K562 (cell line): ENCODE data around the gene PTCH1. TPM values are rescaled to one million over a fixed set of nuclear protein-coding genes. Genes with fewer than 3 reads are reported as not detected.

Experiments used
- ATAC-seq: fragments of 200-7000 bp; cut with Tn5 transposase; 3 replicates; pipeline ENCODE4 v1.9.1; 2020; ENCODE audit warnings: moderate library complexity
- BruUV-seq: library from RNA; stranded (reverse); fragments of 400-500 nt; replicated peaks from 2 replicates; lab custom pipeline; 2021; lab: Mats Ljungman, UMichigan
- CTCF ChIA-PET: fragments of 300-600 bp; formaldehyde crosslinking; extraction: SDS; loops from one replicate; lab custom pipeline; 2021; ENCODE audit warnings: low intra/inter-chr PET ratio; lab: Yijun Ruan, JAX
- POLR2A ChIA-PET: fragments of 300-600, 350-650 bp; sonication (Branson Sonifier 250); formaldehyde crosslinking; extraction: SDS; loops from one replicate; lab custom pipeline; 2021; ENCODE audit warnings: antibody characterized with exemption, inconsistent platforms; lab: Yijun Ruan, JAX
- DNase-seq, 4 experiments: peaks; one replicate each; pipeline versions ENCODE4 v3.0.0 to v3.0.0-alpha.2; 2011 to 2018; ENCODE audit warnings: low spot score in 3 of 4, mixed read lengths in 3 of 4; ENCODE audit errors: extremely low read depth in 1 of 4
- FAIRE-seq: peaks from 2 replicates; lab custom pipeline; 2011; peaks lifted over from hg19 to GRCh38; lab: Jason Lieb, UNC
- H2AFZ ChIP-seq: 2 replicates; pipeline ENCODE4 v1.6.0; 2011; ENCODE audit warnings: low read depth, low read length, control low read depth, inconsistent platforms
- H3K27ac ChIP-seq: fragments of 200-600 bp; 3 replicates; pipeline ENCODE4 v1.8.0; 2011; ENCODE audit warnings: low read depth, mild to moderate bottlenecking, control low read depth, inconsistent platforms, low read length, moderate library complexity, mixed read lengths; ENCODE audit errors: extremely low read depth
- H3K27me3 ChIP-seq, 2 experiments: fragments of 300-600 bp in 1 of 2; 2 replicates in 1 of 2; 3 replicates in 1 of 2; pipeline versions ENCODE4 v1.6.0 to v1.8.0; 2011; ENCODE audit warnings: inconsistent platforms in 2 of 2, low read length in 2 of 2, mild to moderate bottlenecking in 1 of 2, mixed read lengths in 1 of 2, moderate library complexity in 1 of 2; ENCODE audit not compliant: control insufficient read depth in 2 of 2, insufficient read depth in 2 of 2
- H3K36me3 ChIP-seq: fragments of 300-600 bp; 3 replicates; pipeline ENCODE4 v1.8.0; 2011; ENCODE audit warnings: mild to moderate bottlenecking, low read length, inconsistent platforms; ENCODE audit not compliant: control insufficient read depth, insufficient read depth
- H3K4me1 ChIP-seq, 2 experiments: fragments of 200-600 bp in 1 of 2; replicated peaks in 1 of 2; 2 replicates in 1 of 2; 3 replicates in 1 of 2; pipeline versions ENCODE4 v1.5.1 to v1.8.0; 2011; ENCODE audit warnings: inconsistent platforms in 2 of 2, low read length in 2 of 2, mild to moderate bottlenecking in 1 of 2, mixed read lengths in 1 of 2, moderate library complexity in 1 of 2; ENCODE audit not compliant: control insufficient read depth in 2 of 2, insufficient read depth in 2 of 2
- H3K4me2 ChIP-seq: 2 replicates; pipeline ENCODE4 v1.6.1; 2011; ENCODE audit warnings: low read length, control low read depth, inconsistent platforms, mixed read lengths; ENCODE audit not compliant: insufficient read depth
- H3K4me3 ChIP-seq: fragments of 200-600 bp; sonication (generic), shearing (Covaris generic); 2 replicates; pipeline ENCODE4 v1.5.1; 2016; ENCODE audit warnings: control low read depth, inconsistent platforms
- H3K79me2 ChIP-seq: fragments of 200-600 bp; 3 replicates; pipeline ENCODE4 v1.8.0; 2011; ENCODE audit warnings: low read length, inconsistent platforms; ENCODE audit not compliant: control insufficient read depth, insufficient read depth
- H3K9ac ChIP-seq, 2 experiments: 2 replicates each; pipeline versions ENCODE4 v1.6.0 to v1.6.1; 2011; ENCODE audit warnings: low read depth in 2 of 2, low read length in 2 of 2, control low read depth in 1 of 2, inconsistent platforms in 1 of 2, mild to moderate bottlenecking in 1 of 2, mixed read lengths in 1 of 2; ENCODE audit not compliant: insufficient read depth in 1 of 2
- H3K9me1 ChIP-seq: one replicate; pipeline ENCODE4 v1.6.0; 2011; ENCODE audit warnings: inconsistent platforms, mild to moderate bottlenecking, low read length, moderate library complexity; ENCODE audit not compliant: control insufficient read depth, insufficient read depth
- H3K9me3 ChIP-seq: replicated peaks from 2 replicates; pipeline ENCODE4 v1.5.1; 2011; ENCODE audit warnings: low read depth, low read length, inconsistent platforms; ENCODE audit not compliant: control insufficient read depth, insufficient read depth
- H4K20me1 ChIP-seq: replicated peaks from 2 replicates; pipeline ENCODE4 v1.6.1; 2011; ENCODE audit warnings: low read length, inconsistent platforms, mixed read lengths; ENCODE audit not compliant: control insufficient read depth, insufficient read depth
- CBFA2T2 ChIP-seq: fragments of 450-650 bp; conservative IDR thresholded peaks from 2 replicates; pipeline ENCODE4 v1.6.1; 2017; ENCODE audit warnings: mild to moderate bottlenecking
- CCAR2 ChIP-seq: fragments of 200-400 bp; formaldehyde crosslinking; IDR thresholded peaks from 2 replicates; pipeline ENCODE4 v1.6.1; 2017; ENCODE audit warnings: mild to moderate bottlenecking, low read depth, low read length
- DPF2 ChIP-seq: fragments of 450-650 bp; IDR thresholded peaks from 2 replicates; pipeline ENCODE4 v1.6.1; 2016
- HOXB6 ChIP-seq: fragments of 250-450 bp; sonication (Bioruptor Pico); IDR thresholded peaks from 2 replicates; pipeline ENCODE4 v1.5.1; 2022; ENCODE audit warnings: mild to moderate bottlenecking, borderline replicate concordance
- KAT7 ChIP-seq: sonication (generic); formaldehyde crosslinking; IDR thresholded peaks from 2 replicates; pipeline ENCODE4 v1.8.0; 2022; ENCODE audit warnings: missing genetic modification reagents, mild to moderate bottlenecking, borderline replicate concordance
- MECOM ChIP-seq: fragments of 250-450 bp; sonication (Bioruptor Pico); IDR thresholded peaks from 2 replicates; pipeline ENCODE4 v1.8.0; 2022; ENCODE audit warnings: inconsistent platforms
- NFE2L1 ChIP-seq: fragments of 450-650 bp; IDR thresholded peaks from 2 replicates; pipeline ENCODE4 v1.6.1; 2016; ENCODE audit warnings: missing genetic modification characterization, low read depth, mild to moderate bottlenecking, missing compliant biosample characterization, moderate library complexity, borderline replicate concordance
- PTTG1 ChIP-seq: fragments of 450-650 bp; IDR thresholded peaks from 2 replicates; pipeline ENCODE4 v1.6.1; 2016; ENCODE audit warnings: low read depth, mild to moderate bottlenecking, missing genetic modification characterization, missing compliant biosample characterization
- ZKSCAN1 ChIP-seq: fragments of 150-350 bp; IDR thresholded peaks from 2 replicates; pipeline ENCODE4 v1.6.1; 2016; ENCODE audit warnings: low read depth, low read length
- ZNF133 ChIP-seq: fragments of 250-450 bp; sonication (Bioruptor Pico); IDR thresholded peaks from 2 replicates; pipeline ENCODE4 v1.4.0; 2020; ENCODE audit warnings: mild to moderate bottlenecking
- ZNF551 ChIP-seq: fragments of 250-450 bp; sonication (Bioruptor Pico); IDR thresholded peaks from 2 replicates; pipeline ENCODE4 v1.5.0; 2021; ENCODE audit warnings: mild to moderate bottlenecking, moderate library complexity
- ZNF707 ChIP-seq: fragments of 250-450 bp; sonication (Bioruptor Pico); conservative IDR thresholded peaks from 2 replicates; pipeline ENCODE4 v1.8.0; 2022; ENCODE audit warnings: inconsistent platforms, mild to moderate bottlenecking, moderate library complexity
- ZNF77 ChIP-seq: fragments of 250-450 bp; sonication (Bioruptor Pico); IDR thresholded peaks from 2 replicates; pipeline ENCODE4 v1.5.0; 2020
- WGBS: fragments of 100-300 bp; shearing (Covaris generic); methylation state at CpG from one replicate; pipeline ENCODE4 v1.1.6; 2016; ENCODE audit warnings: low coverage, mixed read lengths; ENCODE audit not compliant: insufficient coverage; ENCODE audit errors: missing lambda C conversion rate; 5-methylcytosine and 5-hydroxymethylcytosine counted together
- in situ Hi-C: fragments of 300-500 bp; cut with MboI; formaldehyde crosslinking; loops from 4 replicates; pipeline ENCODE4 v1.15.0; 2018; ENCODE audit warnings: inconsistent platforms, mixed read lengths
- intact Hi-C: fragments of 100-400 bp; cut with micrococcal nuclease; formaldehyde crosslinking; loops from 2 replicates; pipeline ENCODE4 v1.14.2; 2022
- polyA plus RNA-seq, 8 experiments: library from polyadenylated mRNA; depleted of rRNA in 4 of 8; stranded (reverse) in 5 of 8; unstranded in 3 of 8; fragments of >200 nt; fragmentation: Nextera tagmentation in 2 of 8; fragmentation: Illumina TruSeq in 1 of 8; extraction: Ambion mirVana in 2 of 8; extraction: Trizol in 1 of 8; gene quantifications; 2 replicates each; pipeline versions ENCODE4 v1.2.1 to v1.2.3, GENCODE V29; 2011 to 2014; ENCODE audit warnings: inconsistent platforms in 1 of 8, missing spikeins in 1 of 8
- total RNA-seq, 7 experiments: library from RNA; depleted of rRNA in 6 of 7; stranded (reverse); fragments of >200 nt in 6 of 7; fragmentation: Illumina TruSeq in 2 of 7; extraction: Trizol in 2 of 7; gene quantifications; 2 replicates each; pipeline versions ENCODE4 v1.2.1 to v1.2.3, GENCODE V29; 2011 to 2021; ENCODE audit warnings: low replicate concordance in 1 of 7
- TF ChIP-seq, protein P1 (sequence below): sonication (generic); formaldehyde crosslinking; IDR thresholded peaks from 2 replicates; pipeline ENCODE4 v1.8.1; 2023; ENCODE audit warnings: mild to moderate bottlenecking, missing genetic modification reagents
- TF ChIP-seq, protein P2 (sequence below): fragments of 250-450 bp; sonication (Bioruptor Pico); IDR thresholded peaks from 2 replicates; pipeline ENCODE4 v1.8.0; 2021; ENCODE audit warnings: moderate library complexity, mild to moderate bottlenecking, inconsistent platforms
- TF ChIP-seq, protein P3 (sequence below): sonication (generic); formaldehyde crosslinking; IDR thresholded peaks from 2 replicates; pipeline ENCODE4 v1.8.0; 2022; ENCODE audit warnings: mild to moderate bottlenecking, missing genetic modification reagents

Gene PTCH1
- total and polyA plus RNA-seq, 9 of the 15 experiments (the other 6 are each of a cell fraction or from before 2014, with no cell fraction given), result 0.70 to 9.9 (median 3.8) TPM

DNA sequence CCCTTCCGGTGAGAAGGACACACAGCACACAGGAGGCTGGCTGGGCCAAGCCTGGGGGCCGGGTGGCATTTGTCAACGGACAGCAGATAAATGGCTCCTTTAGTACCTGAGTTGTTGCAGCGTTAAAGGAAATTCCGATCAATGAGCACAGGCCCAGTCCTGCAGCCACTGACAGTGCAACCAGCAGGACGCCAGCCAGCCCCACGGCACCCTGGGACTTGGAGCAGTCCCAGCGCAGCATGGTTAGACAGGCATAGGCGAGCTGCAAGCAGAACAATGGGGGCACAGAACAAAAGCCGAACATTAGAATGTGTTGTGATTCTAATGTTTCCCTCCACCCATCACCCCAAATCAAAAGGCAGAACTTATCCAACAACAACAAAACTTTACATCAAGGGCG lies 39.3 kb downstream of the PTCH1 start:
- ATAC-seq, result no peak
- no peaks in the 10 kb centered on the region for H3K9me3 ChIP-seq
- intact Hi-C loops, result no loop called here
- in situ Hi-C loops, result no loop called here
- CTCF ChIA-PET, result no interaction called here
- H3K79me2 ChIP-seq, result no peaks in the 10 kb centered on the region
- no peaks in the 10 kb centered on the region for H3K4me1 ChIP-seq
- DNase-seq, result no peak
- BruUV-seq, result no TSS peak
- TF ChIP-seq NFE2L1 (tag), result no peak
- no peak for TF ChIP-seq ZKSCAN1
- no peak for TF ChIP-seq ZNF551
- no peak for TF ChIP-seq PTTG1 (tag)
- TF ChIP-seq ZNF707 (CRISPR knock-in tag), result no peak
- no peak for TF ChIP-seq ZNF133
- no peak for TF ChIP-seq DPF2
- TF ChIP-seq, protein P1, sequence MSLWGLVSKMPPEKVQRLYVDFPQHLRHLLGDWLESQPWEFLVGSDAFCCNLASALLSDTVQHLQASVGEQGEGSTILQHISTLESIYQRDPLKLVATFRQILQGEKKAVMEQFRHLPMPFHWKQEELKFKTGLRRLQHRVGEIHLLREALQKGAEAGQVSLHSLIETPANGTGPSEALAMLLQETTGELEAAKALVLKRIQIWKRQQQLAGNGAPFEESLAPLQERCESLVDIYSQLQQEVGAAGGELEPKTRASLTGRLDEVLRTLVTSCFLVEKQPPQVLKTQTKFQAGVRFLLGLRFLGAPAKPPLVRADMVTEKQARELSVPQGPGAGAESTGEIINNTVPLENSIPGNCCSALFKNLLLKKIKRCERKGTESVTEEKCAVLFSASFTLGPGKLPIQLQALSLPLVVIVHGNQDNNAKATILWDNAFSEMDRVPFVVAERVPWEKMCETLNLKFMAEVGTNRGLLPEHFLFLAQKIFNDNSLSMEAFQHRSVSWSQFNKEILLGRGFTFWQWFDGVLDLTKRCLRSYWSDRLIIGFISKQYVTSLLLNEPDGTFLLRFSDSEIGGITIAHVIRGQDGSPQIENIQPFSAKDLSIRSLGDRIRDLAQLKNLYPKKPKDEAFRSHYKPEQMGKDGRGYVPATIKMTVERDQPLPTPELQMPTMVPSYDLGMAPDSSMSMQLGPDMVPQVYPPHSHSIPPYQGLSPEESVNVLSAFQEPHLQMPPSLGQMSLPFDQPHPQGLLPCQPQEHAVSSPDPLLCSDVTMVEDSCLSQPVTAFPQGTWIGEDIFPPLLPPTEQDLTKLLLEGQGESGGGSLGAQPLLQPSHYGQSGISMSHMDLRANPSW (CRISPR knock-in tag), result no peak
- TF ChIP-seq ZNF77, result no peak
- TF ChIP-seq, protein P2, sequence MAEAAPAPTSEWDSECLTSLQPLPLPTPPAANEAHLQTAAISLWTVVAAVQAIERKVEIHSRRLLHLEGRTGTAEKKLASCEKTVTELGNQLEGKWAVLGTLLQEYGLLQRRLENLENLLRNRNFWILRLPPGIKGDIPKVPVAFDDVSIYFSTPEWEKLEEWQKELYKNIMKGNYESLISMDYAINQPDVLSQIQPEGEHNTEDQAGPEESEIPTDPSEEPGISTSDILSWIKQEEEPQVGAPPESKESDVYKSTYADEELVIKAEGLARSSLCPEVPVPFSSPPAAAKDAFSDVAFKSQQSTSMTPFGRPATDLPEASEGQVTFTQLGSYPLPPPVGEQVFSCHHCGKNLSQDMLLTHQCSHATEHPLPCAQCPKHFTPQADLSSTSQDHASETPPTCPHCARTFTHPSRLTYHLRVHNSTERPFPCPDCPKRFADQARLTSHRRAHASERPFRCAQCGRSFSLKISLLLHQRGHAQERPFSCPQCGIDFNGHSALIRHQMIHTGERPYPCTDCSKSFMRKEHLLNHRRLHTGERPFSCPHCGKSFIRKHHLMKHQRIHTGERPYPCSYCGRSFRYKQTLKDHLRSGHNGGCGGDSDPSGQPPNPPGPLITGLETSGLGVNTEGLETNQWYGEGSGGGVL, result no peak
- TF ChIP-seq MECOM (CRISPR knock-in tag), result no peak
- TF ChIP-seq HOXB6 (CRISPR knock-in tag), result no peak
- TF ChIP-seq KAT7 (CRISPR knock-in tag), result no peak
- TF ChIP-seq, protein P3, sequence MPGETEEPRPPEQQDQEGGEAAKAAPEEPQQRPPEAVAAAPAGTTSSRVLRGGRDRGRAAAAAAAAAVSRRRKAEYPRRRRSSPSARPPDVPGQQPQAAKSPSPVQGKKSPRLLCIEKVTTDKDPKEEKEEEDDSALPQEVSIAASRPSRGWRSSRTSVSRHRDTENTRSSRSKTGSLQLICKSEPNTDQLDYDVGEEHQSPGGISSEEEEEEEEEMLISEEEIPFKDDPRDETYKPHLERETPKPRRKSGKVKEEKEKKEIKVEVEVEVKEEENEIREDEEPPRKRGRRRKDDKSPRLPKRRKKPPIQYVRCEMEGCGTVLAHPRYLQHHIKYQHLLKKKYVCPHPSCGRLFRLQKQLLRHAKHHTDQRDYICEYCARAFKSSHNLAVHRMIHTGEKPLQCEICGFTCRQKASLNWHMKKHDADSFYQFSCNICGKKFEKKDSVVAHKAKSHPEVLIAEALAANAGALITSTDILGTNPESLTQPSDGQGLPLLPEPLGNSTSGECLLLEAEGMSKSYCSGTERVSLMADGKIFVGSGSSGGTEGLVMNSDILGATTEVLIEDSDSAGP (CRISPR knock-in tag), result no peak
- TF ChIP-seq CBFA2T2, result no peak
- no peak for TF ChIP-seq CCAR2
- no peak overlapping the region for H3K4me3 ChIP-seq
- no peak for FAIRE-seq
- no peaks in the 10 kb centered on the region for H4K20me1 ChIP-seq
- H3K27ac ChIP-seq, result no peak overlapping the region
- H3K9ac ChIP-seq, result 0 out of 4 replicates have a peak overlapping the region, but pooled peaks of 1 of the 2 experiments have one; percentile 28
- WGBS, result 78% methylated on average over 9 of the region's 11 CpGs
- H3K36me3 ChIP-seq, result peaks cover 60% of the 10 kb centered on the region; the same call in 2 of the 3 replicates
- POLR2A ChIA-PET, result interaction anchor here (0.8 kb wide), 1 partner anchor 8 kb away, joined by 3 read pairs; no protein-coding TSS in a partner anchor
- H3K4me2 ChIP-seq, result no peak overlapping the region
- H2AFZ ChIP-seq, result no peak overlapping the region
- no peaks in the 10 kb centered on the region for H3K27me3 ChIP-seq
- no peaks in the 10 kb centered on the region for H3K9me1 ChIP-seq
